Kidney (tissue), 14 donors: ENCODE measurements around the gene GTF2IRD1. TPM values are rescaled to one million over a fixed set of nuclear protein-coding genes. Genes with fewer than 3 reads are reported as not detected.

ENCODE experiments used
- DNase-seq, 5 donors: peaks; one replicate each; pipeline ENCODE4 v3.0.0-alpha.2; 2013 to 2020
- FAIRE-seq: peaks from 2 replicates; lab custom pipeline; 2012; peaks lifted over from hg19 to GRCh38; lab: Jason Lieb, UNC
- H3K27ac ChIP-seq, 2 donors: one replicate each; pipeline ENCODE4 v1.7.0; 2013; ENCODE audit warnings: low read depth in 2 of 2, low read length in 2 of 2, inconsistent platforms in 1 of 2
- H3K27me3 ChIP-seq: one replicate; pipeline ENCODE4 v1.7.1; 2013; ENCODE audit warnings: low read length, inconsistent platforms; ENCODE audit not compliant: control insufficient read depth, insufficient read depth
- H3K36me3 ChIP-seq, 3 donors: one replicate each; pipeline versions ENCODE4 v1.7.0 to v1.7.1; 2013; ENCODE audit warnings: low read length in 3 of 3, control low read depth in 1 of 3, inconsistent platforms in 1 of 3; ENCODE audit not compliant: insufficient read depth in 3 of 3, control insufficient read depth in 2 of 3
- H3K4me1 ChIP-seq, 3 donors: one replicate each; pipeline versions ENCODE4 v1.7.0 to v1.7.1; 2013; ENCODE audit warnings: low read length in 3 of 3, inconsistent platforms in 1 of 3, low read depth in 1 of 3; ENCODE audit not compliant: control insufficient read depth in 2 of 3, insufficient read depth in 2 of 3
- H3K4me3 ChIP-seq, 3 donors: one replicate each; pipeline versions ENCODE4 v1.7.0 to v1.8.1; 2013; ENCODE audit warnings: low read length in 3 of 3, control low read depth in 1 of 3, inconsistent platforms in 1 of 3
- H3K9ac ChIP-seq, 3 donors: one replicate each; pipeline versions ENCODE4 v1.7.0 to v1.7.1; 2013; ENCODE audit warnings: low read length in 3 of 3, control low read depth in 1 of 3, inconsistent platforms in 1 of 3
- H3K9me3 ChIP-seq, 3 donors: one replicate each; pipeline versions ENCODE4 v1.7.0 to v1.7.1; 2013; ENCODE audit warnings: low read length in 3 of 3, control low read depth in 1 of 3, inconsistent platforms in 1 of 3; ENCODE audit not compliant: control insufficient read depth in 2 of 3, insufficient read depth in 1 of 3
- intact Hi-C: fragments of 100-400 bp; cut with DNase I; formaldehyde crosslinking; loops from one replicate; pipeline ENCODE4 v1.11.1; 2022
- polyA plus RNA-seq: library from polyadenylated mRNA; stranded (reverse); fragments of 350-450 nt; fragmentation: Illumina TruSeq; extraction: RNeasy Lipid Tissue Mini Kit (QIAGEN cat#74804); gene quantifications from one replicate; pipeline ENCODE4 v1.2.3, GENCODE V29; 2014; ENCODE audit warnings: low read depth, low replicate concordance; ENCODE audit not compliant: insufficient read depth
- total RNA-seq: library from RNA; stranded (reverse); fragmentation: NEBNext Ultra II Directional; extraction: Animal tissue kit (Norgen Biotek cat#: 25700); gene quantifications from one replicate; pipeline ENCODE4 v1.2.1, GENCODE V29; 2021
- TF ChIP-seq, protein P1 (sequence below): IDR thresholded peaks from 3 replicates; pipeline ENCODE4 v1.5.1; 2012; ENCODE audit warnings: mild to moderate bottlenecking, moderate library complexity, borderline replicate concordance; ENCODE audit not compliant: insufficient read depth; ENCODE audit errors: extremely low read depth
- donor health status: control.
- donor health status: control.
- donor health status: control.
- donor health status: control.
- donor health status: control.
- donor health status: DM: yes; HTN: yes; CAD: no.
- donor health status: Normal renal cell carcinoma (clear cell type).

GTF2IRD1 gene
- total and polyA plus RNA-seq, 2 donors from 2014 or later, result 28.2 to 35.8 TPM

DNA sequence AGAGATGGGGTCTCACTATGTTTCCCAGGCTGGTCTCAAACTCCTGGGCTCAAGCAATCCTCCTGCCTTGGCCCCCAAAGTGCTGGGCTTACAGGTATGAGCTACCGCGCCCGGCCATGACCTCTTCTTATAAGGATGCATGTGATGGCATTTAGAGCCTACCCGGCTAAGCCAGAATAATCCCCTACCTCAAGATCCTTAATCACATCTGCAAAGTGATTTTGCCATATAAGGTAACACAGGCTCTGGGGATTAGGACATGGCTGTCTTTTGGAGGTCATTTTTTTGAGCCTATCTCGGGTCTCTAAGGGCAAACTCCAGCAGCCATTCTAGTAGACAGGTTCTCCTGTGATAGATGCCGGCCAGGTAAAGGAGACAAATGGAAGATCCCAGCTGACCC, 39.6 kb downstream of the GTF2IRD1 start:
- intact Hi-C loops, result no loop called here
- DNase-seq (no peak), FAIRE-seq (no peak)
- H3K36me3 ChIP-seq, result peaks cover 0 to 3% (median 0%) of the 10 kb centered on the region in 3 donors
- H3K9ac ChIP-seq, result no peak overlapping the region
- H3K27ac ChIP-seq, result no peak overlapping the region
- no peaks in the 10 kb centered on the region for H3K27me3 ChIP-seq
- H3K9me3 ChIP-seq, result no peaks in the 10 kb centered on the region
- TF ChIP-seq, protein P1, sequence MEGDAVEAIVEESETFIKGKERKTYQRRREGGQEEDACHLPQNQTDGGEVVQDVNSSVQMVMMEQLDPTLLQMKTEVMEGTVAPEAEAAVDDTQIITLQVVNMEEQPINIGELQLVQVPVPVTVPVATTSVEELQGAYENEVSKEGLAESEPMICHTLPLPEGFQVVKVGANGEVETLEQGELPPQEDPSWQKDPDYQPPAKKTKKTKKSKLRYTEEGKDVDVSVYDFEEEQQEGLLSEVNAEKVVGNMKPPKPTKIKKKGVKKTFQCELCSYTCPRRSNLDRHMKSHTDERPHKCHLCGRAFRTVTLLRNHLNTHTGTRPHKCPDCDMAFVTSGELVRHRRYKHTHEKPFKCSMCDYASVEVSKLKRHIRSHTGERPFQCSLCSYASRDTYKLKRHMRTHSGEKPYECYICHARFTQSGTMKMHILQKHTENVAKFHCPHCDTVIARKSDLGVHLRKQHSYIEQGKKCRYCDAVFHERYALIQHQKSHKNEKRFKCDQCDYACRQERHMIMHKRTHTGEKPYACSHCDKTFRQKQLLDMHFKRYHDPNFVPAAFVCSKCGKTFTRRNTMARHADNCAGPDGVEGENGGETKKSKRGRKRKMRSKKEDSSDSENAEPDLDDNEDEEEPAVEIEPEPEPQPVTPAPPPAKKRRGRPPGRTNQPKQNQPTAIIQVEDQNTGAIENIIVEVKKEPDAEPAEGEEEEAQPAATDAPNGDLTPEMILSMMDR, result no peak
- H3K4me1 ChIP-seq, result no peaks in the 10 kb centered on the region
- H3K4me3 ChIP-seq, result no peak overlapping the region

DNA sequence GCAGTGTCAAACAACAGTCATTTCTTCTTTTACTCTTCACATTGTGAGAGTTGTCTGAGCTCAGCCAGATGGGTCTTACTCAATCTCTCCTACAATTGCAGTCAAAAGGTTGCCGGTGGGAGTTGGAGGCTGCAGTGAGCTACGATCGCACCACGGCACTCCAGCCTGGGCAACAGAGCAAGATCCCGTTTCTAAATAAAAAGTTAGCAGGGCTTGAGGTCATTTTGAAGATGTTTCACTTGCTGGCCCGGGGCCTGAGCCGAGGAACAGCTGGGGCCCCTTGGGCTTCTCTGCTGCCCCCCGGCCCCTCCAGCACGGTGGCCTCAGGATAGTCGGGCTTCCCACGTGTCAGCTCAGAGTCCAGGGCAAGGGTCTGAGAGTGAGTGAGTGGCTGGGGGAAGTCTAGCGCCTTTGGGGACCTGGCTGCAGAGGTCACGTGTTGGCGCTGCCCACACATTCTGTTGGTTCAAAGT, 40.4 kb downstream of the GTF2IRD1 start:
- TF ChIP-seq, protein P1, result no peak
- Histone ChIP-seq H3K4me1 (peaks cover 0 to 2% (median 0%) of the 10 kb centered on the region in 3 donors), H3K27me3 (no peaks in the 10 kb centered on the region), H3K27ac (no peak overlapping the region), H3K9ac (no peak overlapping the region), H3K4me3 (no peak overlapping the region), H3K36me3 (peaks cover 0 to 3% (median 0%) of the 10 kb centered on the region in 3 donors), H3K9me3 (no peaks in the 10 kb centered on the region)
- FAIRE-seq (no peak), DNase-seq (peak in 1 of 5 donors; percentile 47)
- intact Hi-C loops, result no loop called here

DNA sequence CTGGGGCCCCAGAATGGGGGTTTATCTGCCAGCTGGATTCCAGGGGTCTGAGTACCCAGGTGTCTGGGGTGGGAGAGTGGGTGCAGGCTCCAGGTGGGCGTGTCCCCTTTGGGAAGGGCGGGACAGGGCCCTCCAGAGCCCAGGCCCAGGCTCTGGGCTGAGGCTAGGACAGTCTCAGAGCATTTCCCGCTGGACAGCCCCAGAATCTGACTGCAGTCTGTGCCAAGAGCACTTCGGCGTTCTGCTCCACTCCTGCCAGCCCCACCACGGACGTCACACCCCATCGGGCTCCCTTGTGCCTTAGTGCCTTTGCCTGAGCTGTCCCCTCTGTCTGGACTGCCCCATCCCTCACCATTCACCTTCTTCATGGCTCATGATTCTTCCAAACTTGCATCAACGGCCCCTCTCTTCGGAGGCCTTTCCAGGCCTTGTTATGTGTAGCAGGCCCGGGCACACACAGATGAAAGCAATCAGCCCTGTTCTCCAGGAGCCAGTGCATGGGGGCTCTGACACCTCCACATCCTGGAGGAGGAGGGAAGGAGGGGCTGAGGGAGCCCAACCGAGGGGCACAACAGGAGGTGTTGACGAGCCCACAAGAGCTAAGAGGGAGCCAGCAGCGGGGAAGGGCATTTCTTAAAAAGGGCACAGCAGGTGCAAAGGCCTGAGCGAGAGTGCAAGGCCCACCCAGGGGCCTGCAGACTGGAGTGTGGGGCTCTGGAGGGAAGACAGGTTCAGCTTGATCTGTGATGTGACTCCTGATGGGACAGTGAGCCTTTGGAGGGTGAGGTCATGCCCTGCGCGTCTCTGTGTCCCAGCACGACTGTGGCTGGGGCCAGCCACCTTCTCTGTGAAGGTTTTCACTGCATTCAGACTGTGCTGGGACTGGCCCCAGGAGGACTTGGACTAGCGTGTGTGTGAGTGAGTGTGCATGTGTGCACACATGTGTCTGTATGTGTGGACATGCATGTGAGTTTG, 41.7 kb downstream of the GTF2IRD1 start:
- Histone ChIP-seq H3K4me3 (peak overlapping the region in 1 of 3 donors; percentile 37), H3K9me3 (no peaks in the 10 kb centered on the region), H3K4me1 (peaks cover 0 to 4% (median 2%) of the 10 kb centered on the region in 3 donors), H3K9ac (no peak overlapping the region), H3K36me3 (peaks cover 0 to 7% (median 0%) of the 10 kb centered on the region in 3 donors), H3K27me3 (no peaks in the 10 kb centered on the region), H3K27ac (no peak overlapping the region)
- TF ChIP-seq, protein P1, result no peak
- DNase-seq, result no peak
- no peak for FAIRE-seq
- intact Hi-C loops, result no loop called here
